Mucosa of stomach (tissue), 1 donor: Measurements from ENCODE around the gene CYP20A1.
"Not testable (repeated sequence)": the region's sequence is repeated elsewhere in the genome, so short reads cannot be mapped to it uniquely, and the experiment has no call there.

ENCODE experiments used
- H3K27me3 ChIP-seq: one replicate; pipeline ENCODE4 v1.7.0; 2013; ENCODE audit warnings: mild to moderate bottlenecking, low read length; ENCODE audit not compliant: control insufficient read depth, insufficient read depth
- H3K36me3 ChIP-seq: one replicate; pipeline ENCODE4 v1.7.0; 2013; ENCODE audit warnings: low read length; ENCODE audit not compliant: control insufficient read depth, insufficient read depth
- H3K4me1 ChIP-seq: one replicate; pipeline ENCODE4 v1.7.0; 2013; ENCODE audit warnings: mild to moderate bottlenecking, low read length; ENCODE audit not compliant: control insufficient read depth, insufficient read depth
- H3K4me3 ChIP-seq: one replicate; pipeline ENCODE4 v1.7.0; 2013; ENCODE audit warnings: low read length
- H3K9ac ChIP-seq: one replicate; pipeline ENCODE4 v1.7.0; 2013; ENCODE audit warnings: mild to moderate bottlenecking, low read length, moderate library complexity
- H3K9me3 ChIP-seq: one replicate; pipeline ENCODE4 v1.7.0; 2013; ENCODE audit warnings: mild to moderate bottlenecking, low read length, moderate library complexity; ENCODE audit not compliant: control insufficient read depth
- donor health status: Pancreatic carcinoma.

CYP20A1 gene

GRCh38 chr2:203238292-203238703, 520 bp upstream of the CYP20A1 start:
- Histone ChIP-seq H3K9ac (peak overlapping the region; percentile 97), H3K9me3 (no peaks in the 10 kb centered on the region), H3K4me1 (peaks cover 9% of the 10 kb centered on the region), H3K4me3 (no peak overlapping the region), H3K27me3 (no peaks in the 10 kb centered on the region), H3K36me3 (no peaks in the 10 kb centered on the region)

- H3K9me3 ChIP-seq: no peaks in the 10 kb centered on the region
- no peak overlapping the region for H3K4me3 ChIP-seq
- no peaks in the 10 kb centered on the region for H3K36me3 ChIP-seq
- H3K4me1 ChIP-seq: peaks cover 9% of the 10 kb centered on the region
- peak overlapping the region; percentile 13 for H3K9ac ChIP-seq
- no peaks in the 10 kb centered on the region for H3K27me3 ChIP-seq
Observed at GRCh38 chr2:203240491-203240890, 1.7 kb downstream of the CYP20A1 start.

- H3K9me3 ChIP-seq: no peaks in the 10 kb centered on the region
- peaks cover 9% of the 10 kb centered on the region for H3K4me1 ChIP-seq
- no peaks in the 10 kb centered on the region for H3K27me3 ChIP-seq
- no peak overlapping the region for H3K9ac ChIP-seq
- H3K4me3 ChIP-seq: no peak overlapping the region
- no peaks in the 10 kb centered on the region for H3K36me3 ChIP-seq
Observed at GRCh38 chr2:203242518-203242917, 3.7 kb downstream of the CYP20A1 start.

GRCh38 chr2:203246646-203247045, 7.8 kb downstream of the CYP20A1 start:
- no peaks in the 10 kb centered on the region for H3K9me3 ChIP-seq
- no peak overlapping the region for H3K4me3 ChIP-seq
- H3K9ac ChIP-seq: no peak overlapping the region
- H3K36me3 ChIP-seq: no peaks in the 10 kb centered on the region
- H3K27me3 ChIP-seq: no peaks in the 10 kb centered on the region
- no peaks in the 10 kb centered on the region for H3K4me1 ChIP-seq

- H3K36me3 ChIP-seq: no peaks in the 10 kb centered on the region
- H3K9ac ChIP-seq: no peak overlapping the region
- no peaks in the 10 kb centered on the region for H3K27me3 ChIP-seq
- H3K9me3 ChIP-seq: no peaks in the 10 kb centered on the region
- H3K4me1 ChIP-seq: no peaks in the 10 kb centered on the region
- H3K4me3 ChIP-seq: no peak overlapping the region
Observed at GRCh38 chr2:203252818-203253217, 14.0 kb downstream of the CYP20A1 start.

- not testable (repeated sequence) for H3K4me3 ChIP-seq, H3K9ac ChIP-seq, H3K27me3 ChIP-seq, H3K9me3 ChIP-seq, H3K36me3 ChIP-seq, H3K4me1 ChIP-seq
Observed at GRCh38 chr2:203253422-203254095, 14.7 kb downstream of the CYP20A1 start.

GRCh38 chr2:203261326-203262159, 22.7 kb downstream of the CYP20A1 start:
- Histone ChIP-seq H3K9ac (no peak overlapping the region), H3K27me3 (no peaks in the 10 kb centered on the region), H3K4me1 (no peaks in the 10 kb centered on the region), H3K36me3 (no peaks in the 10 kb centered on the region), H3K4me3 (no peak overlapping the region), H3K9me3 (no peaks in the 10 kb centered on the region)

GRCh38 chr2:203279288-203279687, 40.5 kb downstream of the CYP20A1 start:
- Histone ChIP-seq H3K27me3 (no peaks in the 10 kb centered on the region), H3K36me3 (no peaks in the 10 kb centered on the region), H3K9me3 (no peaks in the 10 kb centered on the region), H3K4me3 (no peak overlapping the region), H3K4me1 (no peaks in the 10 kb centered on the region), H3K9ac (no peak overlapping the region)

- H3K9me3 ChIP-seq: no peaks in the 10 kb centered on the region
- no peaks in the 10 kb centered on the region for H3K4me1 ChIP-seq
- H3K4me3 ChIP-seq: no peak overlapping the region
- no peaks in the 10 kb centered on the region for H3K27me3 ChIP-seq
- no peaks in the 10 kb centered on the region for H3K36me3 ChIP-seq
- no peak overlapping the region for H3K9ac ChIP-seq
Observed at GRCh38 chr2:203280428-203281064, 41.7 kb downstream of the CYP20A1 start.

- Histone ChIP-seq H3K9ac (no peak overlapping the region), H3K27me3 (no peaks in the 10 kb centered on the region), H3K4me1 (no peaks in the 10 kb centered on the region), H3K4me3 (no peak overlapping the region), H3K36me3 (no peaks in the 10 kb centered on the region), H3K9me3 (no peaks in the 10 kb centered on the region)
Observed at GRCh38 chr2:203282101-203282500, 43.3 kb downstream of the CYP20A1 start.

GRCh38 chr2:203286532-203286931, 47.7 kb downstream of the CYP20A1 start:
- Histone ChIP-seq H3K9ac (no peak overlapping the region), H3K9me3 (no peaks in the 10 kb centered on the region), H3K4me3 (no peak overlapping the region), H3K27me3 (no peaks in the 10 kb centered on the region), H3K4me1 (no peaks in the 10 kb centered on the region), H3K36me3 (no peaks in the 10 kb centered on the region)

- Histone ChIP-seq H3K36me3 (no peaks in the 10 kb centered on the region), H3K9ac (no peak overlapping the region), H3K4me3 (no peak overlapping the region), H3K4me1 (no peaks in the 10 kb centered on the region), H3K27me3 (no peaks in the 10 kb centered on the region), H3K9me3 (no peaks in the 10 kb centered on the region)
Observed at GRCh38 chr2:203301667-203302066, 62.8 kb downstream of the CYP20A1 start.
